ENCODE data around the gene NXN.

GRCh38 chr17:977166-977565 lies 2.4 kb downstream of the NXN start:
- TF ChIP-seq CTCF (IDR thresholded peaks at IDR 0.05): no peak
- TF ChIP-seq POLR2A (IDR thresholded peaks at IDR 0.05): no peak
